Measurements from ENCODE around the gene BRD9. TPM values are rescaled to one million over a fixed set of nuclear protein-coding genes. Genes with fewer than 3 reads are reported as not detected.
"Not testable (repeated sequence)": the region's sequence is repeated elsewhere in the genome, so short reads cannot be mapped to it uniquely, and the experiment has no call there.

BRD9 gene
- 80.4 TPM for polyA plus RNA-seq (2012; ENCODE audit: insufficient read depth, insufficient read length, low read depth)

DNA sequence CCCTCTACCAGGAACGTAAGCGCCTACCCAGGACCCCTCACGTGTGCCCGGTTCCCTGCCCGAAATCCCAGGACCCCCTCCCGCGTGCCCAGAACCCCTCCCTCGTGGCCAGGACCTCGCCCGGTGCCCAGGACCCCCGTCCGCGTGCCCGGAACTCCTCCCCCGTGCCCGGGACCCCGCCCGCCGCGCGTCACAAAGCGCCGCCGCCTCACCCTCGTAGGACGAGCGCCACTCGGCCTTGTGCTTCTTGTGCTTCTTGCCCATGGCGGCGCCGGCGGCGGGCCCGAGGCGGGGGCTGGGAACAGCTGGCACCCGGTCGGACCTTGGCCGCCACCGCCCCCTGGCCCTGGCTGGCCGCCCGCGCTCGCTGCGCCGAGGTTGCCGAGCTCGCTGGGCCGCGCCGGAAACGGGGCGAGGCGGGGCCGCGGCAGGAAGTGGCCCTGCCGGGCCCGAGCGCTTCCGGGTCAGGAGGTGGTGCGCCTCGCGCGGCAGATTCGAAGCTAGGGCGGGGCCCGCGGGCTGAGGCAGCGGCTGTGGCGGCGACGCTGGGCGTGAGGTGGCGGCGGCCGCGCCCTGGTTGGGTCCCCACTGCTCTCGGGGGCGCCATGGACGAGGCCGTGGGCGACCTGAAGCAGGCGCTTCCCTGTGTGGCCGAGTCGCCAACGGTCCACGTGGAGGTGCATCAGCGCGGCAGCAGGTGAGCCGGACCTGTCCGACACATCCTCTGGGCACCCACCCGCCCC lies at the start of gene BRD9, which contains the start of gene TRIP13:
TSS of gene BRD9 (minus strand) at position 408 of the 743 bp plus-strand sequence. CDS start at position 264, 144 bp downstream.
TSS of gene TRIP13 (plus strand) at position 491 of the 743 bp plus-strand sequence. CDS start at position 606, 115 bp downstream.
- Histone ChIP-seq H3K9me3 (no peaks in the 10 kb centered on the region), H3K27me3 (no peaks in the 10 kb centered on the region), H3K36me3 (peaks cover 72% of the 10 kb centered on the region), H3K4me3 (ENCODE audit: low read depth, low read length) (peak within 1 kb of the TSS; percentile 96), H3K4me1 (no peaks in the 10 kb centered on the region)
- TF ChIP-seq, protein P1, sequence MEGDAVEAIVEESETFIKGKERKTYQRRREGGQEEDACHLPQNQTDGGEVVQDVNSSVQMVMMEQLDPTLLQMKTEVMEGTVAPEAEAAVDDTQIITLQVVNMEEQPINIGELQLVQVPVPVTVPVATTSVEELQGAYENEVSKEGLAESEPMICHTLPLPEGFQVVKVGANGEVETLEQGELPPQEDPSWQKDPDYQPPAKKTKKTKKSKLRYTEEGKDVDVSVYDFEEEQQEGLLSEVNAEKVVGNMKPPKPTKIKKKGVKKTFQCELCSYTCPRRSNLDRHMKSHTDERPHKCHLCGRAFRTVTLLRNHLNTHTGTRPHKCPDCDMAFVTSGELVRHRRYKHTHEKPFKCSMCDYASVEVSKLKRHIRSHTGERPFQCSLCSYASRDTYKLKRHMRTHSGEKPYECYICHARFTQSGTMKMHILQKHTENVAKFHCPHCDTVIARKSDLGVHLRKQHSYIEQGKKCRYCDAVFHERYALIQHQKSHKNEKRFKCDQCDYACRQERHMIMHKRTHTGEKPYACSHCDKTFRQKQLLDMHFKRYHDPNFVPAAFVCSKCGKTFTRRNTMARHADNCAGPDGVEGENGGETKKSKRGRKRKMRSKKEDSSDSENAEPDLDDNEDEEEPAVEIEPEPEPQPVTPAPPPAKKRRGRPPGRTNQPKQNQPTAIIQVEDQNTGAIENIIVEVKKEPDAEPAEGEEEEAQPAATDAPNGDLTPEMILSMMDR (IDR thresholded peaks at IDR 0.05; ENCODE audit: low read depth, low read length) = no peak
- peak; percentile 90 for DNase-seq

DNA sequence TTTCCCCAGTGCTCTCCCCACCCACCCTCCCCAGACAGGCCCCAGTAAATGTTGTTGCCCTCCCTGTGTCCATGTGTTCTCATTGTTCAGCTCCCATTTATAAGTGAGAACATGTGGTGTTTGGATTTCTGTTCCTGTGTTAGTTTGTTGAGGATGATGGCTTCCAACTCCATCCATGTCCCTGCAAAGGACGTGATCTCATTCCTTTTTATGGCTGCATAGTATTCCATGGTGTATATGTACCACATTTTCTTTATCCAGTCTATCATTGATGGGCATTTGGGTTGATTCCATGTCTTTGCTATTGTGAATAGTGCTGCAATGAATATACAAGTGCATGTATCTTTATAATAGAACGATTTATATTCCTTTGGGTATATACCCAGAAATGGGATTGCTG lies 48.1 kb upstream of the BRD9 start:
- DNase-seq; H3K36me3 ChIP-seq; H3K27me3 ChIP-seq; H3K4me1 ChIP-seq; H3K9me3 ChIP-seq; H3K4me3 ChIP-seq (ENCODE audit: low read depth, low read length): not testable (repeated sequence)

DNA sequence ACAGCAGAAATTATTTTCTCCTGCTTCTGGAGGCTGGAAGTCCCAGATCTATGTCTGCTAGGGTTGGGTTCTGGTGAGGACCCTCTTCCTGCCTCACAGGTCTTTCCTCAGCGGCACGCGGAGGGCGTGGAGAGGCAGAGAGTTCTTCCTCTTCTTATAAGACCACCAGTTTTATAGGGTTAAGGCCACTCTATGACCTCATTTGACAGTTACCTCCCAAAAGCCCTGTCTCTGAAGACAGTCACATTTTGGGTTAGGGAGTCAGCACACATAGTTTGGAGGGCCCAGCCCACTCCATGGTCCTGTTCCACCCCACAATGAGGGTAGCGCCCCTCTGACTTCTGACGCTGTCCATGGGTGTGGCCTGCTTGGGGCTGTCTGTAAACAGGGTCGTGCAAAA lies 46.8 kb upstream of the BRD9 start:
- Histone ChIP-seq H3K27me3 (no peaks in the 10 kb centered on the region), H3K4me3 (ENCODE audit: low read depth, low read length) (no peak overlapping the region), H3K4me1 (no peaks in the 10 kb centered on the region), H3K9me3 (no peaks in the 10 kb centered on the region), H3K36me3 (no peaks in the 10 kb centered on the region)
- DNase-seq = no peak
- TF ChIP-seq, protein P1 (IDR thresholded peaks at IDR 0.05; ENCODE audit: low read depth, low read length) = no peak

DNA sequence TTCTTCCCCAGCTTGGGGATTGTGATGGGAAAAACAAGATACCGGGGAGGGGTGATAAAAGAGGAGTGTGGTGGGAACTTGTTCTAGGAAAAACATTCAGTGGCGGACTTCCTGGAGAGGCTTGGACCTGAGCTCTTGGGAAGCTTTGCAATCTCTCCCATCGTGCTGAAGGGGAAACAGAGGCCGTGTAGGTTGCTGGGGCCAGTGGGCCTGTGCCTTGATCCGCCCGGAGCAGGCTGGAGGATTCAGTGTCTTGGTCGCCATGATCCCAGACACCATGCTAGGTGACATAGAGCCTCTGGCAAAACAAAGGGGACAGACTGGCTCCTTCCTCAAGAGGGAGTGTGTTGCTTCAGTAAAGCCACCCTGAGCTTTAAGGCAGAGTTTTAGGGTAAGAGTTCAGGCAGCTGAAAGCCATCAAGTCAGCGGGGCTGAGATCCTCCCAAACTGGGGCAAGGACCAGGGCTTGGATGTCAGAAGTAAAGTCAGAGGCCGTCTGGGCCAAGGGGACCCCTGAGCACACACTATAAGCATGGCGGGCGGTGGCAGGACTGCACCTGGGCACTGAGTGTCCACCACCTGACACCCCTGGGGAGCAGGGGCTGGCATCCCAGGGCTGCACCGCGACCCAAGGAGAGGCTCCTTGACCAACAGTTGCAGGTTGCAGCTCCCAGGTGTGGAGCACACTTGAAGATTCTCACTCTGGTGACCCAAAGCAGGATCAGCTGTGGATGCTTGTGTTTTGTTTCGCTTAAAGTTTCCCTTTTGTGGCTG lies 44.7 kb upstream of the BRD9 start:
- no peak overlapping the region for H3K4me3 ChIP-seq (ENCODE audit: low read depth, low read length)
- TF ChIP-seq, protein P1 (IDR thresholded peaks at IDR 0.05; ENCODE audit: low read depth, low read length) = no peak
- no peaks in the 10 kb centered on the region for H3K9me3 ChIP-seq
- no peaks in the 10 kb centered on the region for H3K36me3 ChIP-seq
- no peaks in the 10 kb centered on the region for H3K4me1 ChIP-seq
- DNase-seq = no peak
- H3K27me3 ChIP-seq = no peaks in the 10 kb centered on the region

DNA sequence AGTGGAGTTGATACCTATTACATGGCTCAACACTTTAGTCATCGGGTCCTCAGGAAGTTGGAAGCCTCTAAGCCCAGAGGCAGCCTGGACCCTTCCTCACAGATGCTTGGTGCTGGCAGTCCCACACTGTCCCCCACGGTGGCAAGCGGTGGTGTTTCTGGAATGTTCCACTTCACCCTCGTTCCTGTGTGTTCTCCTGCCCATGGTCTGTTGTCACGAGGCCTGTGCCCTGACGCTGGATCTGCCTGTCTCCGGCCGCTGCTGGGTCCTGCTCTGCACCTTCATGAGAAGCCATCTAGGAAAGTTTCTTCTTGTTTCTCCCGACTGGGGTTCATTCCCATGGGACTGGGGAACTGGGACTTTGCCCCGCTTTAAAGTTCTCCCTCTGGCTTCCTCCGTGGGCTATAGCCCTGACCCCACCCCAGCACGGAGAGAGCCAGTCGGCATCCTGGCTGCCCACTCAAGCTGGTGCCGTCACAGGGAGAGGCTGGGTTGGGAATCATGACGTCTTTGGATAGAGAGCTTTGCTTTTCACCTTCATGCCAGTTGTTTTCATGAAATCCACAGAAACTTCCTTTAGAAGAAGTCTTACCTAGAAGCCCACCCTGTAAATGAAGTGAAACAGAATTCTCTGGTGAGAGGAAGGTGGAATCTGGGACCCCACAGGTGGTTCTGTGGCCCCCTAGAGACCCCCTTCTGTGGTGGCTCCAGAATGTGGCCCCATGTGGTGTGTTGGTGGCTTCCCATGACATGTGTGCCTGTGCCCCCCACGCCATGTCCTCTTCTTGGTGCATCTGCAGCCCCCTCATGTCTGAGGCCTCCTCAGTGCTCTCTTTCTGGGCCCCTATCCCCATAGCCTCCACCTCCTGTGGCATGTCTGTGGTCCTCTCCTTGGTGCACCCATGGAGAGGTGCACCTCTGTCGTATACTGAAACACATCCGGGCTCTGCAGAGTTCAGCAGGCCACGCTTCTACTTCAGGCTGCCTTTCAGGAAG lies 43.8 kb upstream of the BRD9 start:
- Histone ChIP-seq H3K4me1 (no peaks in the 10 kb centered on the region), H3K4me3 (ENCODE audit: low read depth, low read length) (no peak overlapping the region), H3K27me3 (no peaks in the 10 kb centered on the region), H3K9me3 (no peaks in the 10 kb centered on the region), H3K36me3 (no peaks in the 10 kb centered on the region)
- no peak for DNase-seq
- TF ChIP-seq, protein P1 (IDR thresholded peaks at IDR 0.05; ENCODE audit: low read depth, low read length) = no peak

Measured in BE2C (cell line).